Stimulated activated CD8-positive, alpha-beta memory T cell treated with anti-CD3 and anti-CD28 coated beads, Interleukin-15, amount 100 ng/mL, for 24 hours (primary cell): ENCODE measurements around the gene CHRFAM7A.
"Not testable (repeated sequence)": the region's sequence is repeated elsewhere in the genome, so short reads cannot be mapped to it uniquely, and the experiment has no call there.

ENCODE experiments used
- DNase-seq: peaks from one replicate; pipeline ENCODE4 v3.0.0-alpha.2; 2020; ENCODE audit warnings: low read depth

CHRFAM7A gene

GRCh38 chr15:30315704-30316103 is 77.6 kb downstream of the CHRFAM7A start:
- not testable (repeated sequence) for DNase-seq

- DNase-seq: not testable (repeated sequence)
Measured at GRCh38 chr15:30310575-30310974, 82.8 kb downstream of the CHRFAM7A start.
